HEK293 (cell line): ENCODE measurements around the gene SPTBN5.

Experiments
- CTCF ChIA-PET: fragments of 350-600 bp; formaldehyde crosslinking; extraction: SDS; loops from one replicate; lab custom pipeline; 2021; ENCODE audit warnings: antibody characterized with exemption; lab: Yijun Ruan, JAX
- POLR2A ChIA-PET: fragments of 300-600 bp; formaldehyde crosslinking; extraction: SDS; loops from one replicate; lab custom pipeline; 2020; ENCODE audit warnings: antibody characterized with exemption, inconsistent platforms; lab: Yijun Ruan, JAX
- H3K27ac ChIP-seq: fragments of 200-500 bp; sonication (Bioruptor generic); 2 replicates; pipeline ENCODE4 v1.5.1; 2014; ENCODE audit warnings: low read depth, low read length, control low read depth, inconsistent platforms; ENCODE audit errors: extremely low read depth
- H3K36me3 ChIP-seq, 2 experiments: fragments of 200-500 bp in 1 of 2; sonication (Bioruptor generic) in 1 of 2; 1 replicate in 1 of 2; 2 replicates in 1 of 2; pipeline ENCODE4 v1.5.1; 2014 to 2017; ENCODE audit warnings: inconsistent platforms in 2 of 2, low read length in 2 of 2; ENCODE audit not compliant: control insufficient read depth in 2 of 2, insufficient read depth in 1 of 2
- H3K4me1 ChIP-seq: fragments of 200-500 bp; sonication (Bioruptor generic); 2 replicates; pipeline ENCODE4 v1.5.1; 2014; ENCODE audit warnings: mild to moderate bottlenecking, low read length, inconsistent platforms; ENCODE audit not compliant: control insufficient read depth, insufficient read depth
- H3K4me3 ChIP-seq: 2 replicates; pipeline ENCODE4 v1.5.1; 2011; ENCODE audit warnings: low read depth, mild to moderate bottlenecking, control low read depth, low read length, moderate library complexity
- H3K9me3 ChIP-seq: fragments of 200-500 bp; sonication (Bioruptor generic); 2 replicates; pipeline ENCODE4 v1.5.1; 2014; ENCODE audit warnings: low read depth, low read length, inconsistent platforms; ENCODE audit not compliant: control insufficient read depth, insufficient read depth
- BCL11A ChIP-seq: fragments of 450-650 bp; formaldehyde crosslinking; IDR thresholded peaks from 2 replicates; pipeline ENCODE4 v1.5.1; 2016; ENCODE audit warnings: low read depth, missing biosample characterization, missing genetic modification characterization
- HOXC10 ChIP-seq: sonication (generic); formaldehyde crosslinking; IDR thresholded peaks from 2 replicates; pipeline ENCODE4 v1.8.1; 2023; ENCODE audit warnings: mild to moderate bottlenecking, missing genetic modification reagents
- PRDM10 ChIP-seq: fragments of 450-650 bp; formaldehyde crosslinking; IDR thresholded peaks from 2 replicates; pipeline ENCODE4 v1.5.1; 2016; ENCODE audit warnings: missing biosample characterization, missing genetic modification characterization
- PRDM6 ChIP-seq: fragments of 450-650 bp; formaldehyde crosslinking; IDR thresholded peaks from 2 replicates; pipeline ENCODE4 v1.5.1; 2017; ENCODE audit warnings: missing biosample characterization, missing genetic modification characterization
- TRIM28 ChIP-seq: IDR thresholded peaks from 2 replicates; pipeline ENCODE4 v1.6.1; 2011; ENCODE audit warnings: low read length, control low read depth, borderline replicate concordance
- ZBTB17 ChIP-seq: fragments of 450-650 bp; formaldehyde crosslinking; IDR thresholded peaks from 2 replicates; pipeline ENCODE4 v1.5.1; 2016; ENCODE audit warnings: missing biosample characterization, missing genetic modification characterization
- ZBTB20 ChIP-seq: fragments of 450-650 bp; formaldehyde crosslinking; IDR thresholded peaks from 2 replicates; pipeline ENCODE4 v1.5.1; 2016; ENCODE audit warnings: missing biosample characterization, missing genetic modification characterization
- ZBTB7A ChIP-seq: fragments of 450-650 bp; formaldehyde crosslinking; IDR thresholded peaks from 2 replicates; pipeline ENCODE4 v1.5.1; 2016; ENCODE audit warnings: low read depth, missing biosample characterization, missing genetic modification characterization
- ZIC2 ChIP-seq: fragments of 450-650 bp; formaldehyde crosslinking; IDR thresholded peaks from 2 replicates; pipeline ENCODE4 v1.5.1; 2016; ENCODE audit warnings: missing biosample characterization, missing genetic modification characterization
- ZNF121 ChIP-seq: fragments of 450-650 bp; formaldehyde crosslinking; IDR thresholded peaks from 2 replicates; pipeline ENCODE4 v1.5.1; 2016; ENCODE audit warnings: missing biosample characterization, missing genetic modification characterization
- ZNF16 ChIP-seq: fragments of 450-650 bp; formaldehyde crosslinking; IDR thresholded peaks from 2 replicates; pipeline ENCODE4 v1.5.1; 2016; ENCODE audit warnings: low read depth, missing biosample characterization, missing genetic modification characterization
- ZNF449 ChIP-seq: fragments of 450-650 bp; formaldehyde crosslinking; IDR thresholded peaks from 2 replicates; pipeline ENCODE4 v1.5.1; 2017; ENCODE audit warnings: missing biosample characterization, mild to moderate bottlenecking, missing genetic modification characterization, moderate library complexity
- ZNF510 ChIP-seq: fragments of 450-650 bp; formaldehyde crosslinking; IDR thresholded peaks from 2 replicates; pipeline ENCODE4 v1.5.1; 2018; ENCODE audit warnings: mild to moderate bottlenecking, missing genetic modification characterization, missing biosample characterization; ENCODE audit not compliant: insufficient replicate concordance
- ZNF664 ChIP-seq: fragments of 450-650 bp; formaldehyde crosslinking; IDR thresholded peaks from 2 replicates; pipeline ENCODE4 v1.5.1; 2016; ENCODE audit warnings: missing biosample characterization, missing genetic modification characterization
- ZNF830 ChIP-seq: fragments of 450-650 bp; IDR thresholded peaks from 2 replicates; pipeline ENCODE4 v1.5.0; 2018; ENCODE audit warnings: missing biosample characterization, missing genetic modification characterization, low read depth, mild to moderate bottlenecking, moderate library complexity

Gene SPTBN5

GRCh38 chr15:41809121-41809520 is 84.7 kb downstream of the SPTBN5 start:
- peaks cover 0 to 6% of the 10 kb centered on the region in 2 experiments; a peak in 1 of 3 replicates for H3K36me3 ChIP-seq
- POLR2A ChIA-PET: interaction anchor here (1.3 kb wide), 1 partner anchor 35 kb away, joined by 5 read pairs; the partner anchor contains the start of gene MAPKBP1
- no peak overlapping the region for H3K27ac ChIP-seq
- no peak overlapping the region for H3K4me3 ChIP-seq
- CTCF ChIA-PET: interaction anchor here (0.6 to 6.5 kb wide), 7 partner anchors 15 to 343 kb away, joined by 3 to 100 read pairs (median 4); partner anchors contain the start of gene MAPKBP1
- TF ChIP-seq ZNF664 (tag by site-specific recombination): no peak
- no peak for TF ChIP-seq ZBTB17 (tag by site-specific recombination)
- no peak for TF ChIP-seq ZNF830 (tag by site-specific recombination)
- TF ChIP-seq TRIM28: no peak
- TF ChIP-seq ZBTB7A (tag by site-specific recombination): no peak
- no peak for TF ChIP-seq HOXC10
- no peak for TF ChIP-seq ZBTB20 (tag by site-specific recombination)
- TF ChIP-seq, all 188 proteins: peak for 0
- H3K4me1 ChIP-seq: no peaks in the 10 kb centered on the region
- no peaks in the 10 kb centered on the region for H3K9me3 ChIP-seq

- H3K36me3 ChIP-seq: no peaks in the 10 kb centered on the region
- H3K4me3 ChIP-seq: no peak overlapping the region
- H3K9me3 ChIP-seq: no peaks in the 10 kb centered on the region
- CTCF ChIA-PET: interaction anchor here (0.7 to 1.5 kb wide), 10 partner anchors 11 to 219 kb away, joined by 3 to 9 read pairs (median 4); partner anchors contain the start of gene MAPKBP1
- POLR2A ChIA-PET: interaction anchor here (1.1 kb wide), 1 partner anchor 32 kb away, joined by 5 read pairs; the partner anchor contains the start of gene MAPKBP1
- H3K27ac ChIP-seq: no peak overlapping the region
- no peaks in the 10 kb centered on the region for H3K4me1 ChIP-seq
- peak; percentile 78 for TF ChIP-seq ZIC2 (tag by site-specific recombination)
- TF ChIP-seq ZNF449 (tag by site-specific recombination): no peak
- TF ChIP-seq PRDM10 (tag by site-specific recombination): 0 out of 2 replicates have a peak, but pooled peaks have one; percentile 17
- TF ChIP-seq BCL11A (tag by site-specific recombination): no peak
Measured at GRCh38 chr15:41806291-41807181, 87.3 kb downstream of the SPTBN5 start.

DNA sequence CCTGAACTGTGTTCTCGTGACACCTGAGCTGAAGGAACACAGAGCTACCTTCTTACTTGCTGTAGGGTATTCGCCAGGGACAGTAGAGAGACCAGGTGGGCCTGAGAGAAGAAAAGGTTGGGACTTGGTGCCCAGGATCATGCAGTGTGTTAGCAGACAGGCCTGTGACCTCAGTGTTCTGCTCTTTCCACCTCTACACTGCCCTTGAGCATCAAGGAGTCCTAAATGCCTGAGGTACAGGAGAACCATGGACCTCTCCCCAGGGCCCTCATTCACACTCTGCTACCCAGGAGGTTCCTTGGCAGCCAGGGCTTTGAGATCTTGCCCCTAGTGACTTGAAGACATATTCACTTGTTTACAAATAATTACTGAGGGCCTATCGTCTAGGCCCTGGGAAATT is 88.1 kb downstream of the SPTBN5 start:
- no peak overlapping the region for H3K4me3 ChIP-seq
- no peaks in the 10 kb centered on the region for H3K4me1 ChIP-seq
- H3K9me3 ChIP-seq: no peaks in the 10 kb centered on the region
- H3K36me3 ChIP-seq: peaks cover 0 to 7% of the 10 kb centered on the region in 2 experiments; a peak in 1 of 3 replicates
- H3K27ac ChIP-seq: no peak overlapping the region
- TF ChIP-seq ZNF121: no peak
- TF ChIP-seq PRDM6 (tag by site-specific recombination): no peak
- no peak for TF ChIP-seq ZNF510
- TF ChIP-seq ZBTB17 (tag by site-specific recombination): no peak
- TF ChIP-seq ZNF16: no peak
- CTCF ChIA-PET: interaction anchor here (0.7 to 1.5 kb wide), 4 partner anchors 32 to 202 kb away, joined by 3 to 9 read pairs (median 6); partner anchors contain the start of gene MAPKBP1
- POLR2A ChIA-PET: no interaction called here
